H1 (cell line): ENCODE measurements around the gene CALM1. TPM values are rescaled to one million over a fixed set of nuclear protein-coding genes. Genes with fewer than 3 reads are reported as not detected.

Source experiments
- CTCF ChIA-PET: fragments of 300-600 bp; sonication (Branson Sonifier 250); formaldehyde crosslinking; loops from one replicate; lab custom pipeline; 2021; ENCODE audit not compliant: partially characterized antibody; lab: Charles Lee
- POLR2A ChIA-PET: fragments of 300-600 bp; sonication (Branson Sonifier 250); formaldehyde crosslinking; loops from one replicate; lab custom pipeline; 2021; ENCODE audit warnings: inconsistent platforms; ENCODE audit not compliant: partially characterized antibody; lab: Charles Lee
- DNase-seq, 2 experiments: peaks; one replicate each; pipeline versions ENCODE4 v3.0.0 to v3.0.0-alpha.2; 2010 to 2022; ENCODE audit warnings: low spot score in 2 of 2, low read depth in 1 of 2, mixed read lengths in 1 of 2
- FAIRE-seq: peaks from 2 replicates; lab custom pipeline; 2011; peaks lifted over from hg19 to GRCh38; lab: Jason Lieb, UNC
- H2AFZ ChIP-seq: 2 replicates; pipeline ENCODE4 v1.8.1; 2012; ENCODE audit warnings: low read length, inconsistent platforms
- H2AK5ac ChIP-seq: 2 replicates; pipeline ENCODE4 v1.6.1; 2013; ENCODE audit warnings: low read depth, low read length
- H2BK120ac ChIP-seq: replicated peaks from 2 replicates; pipeline ENCODE3; 2013; ENCODE audit warnings: low read depth, low read length, inconsistent platforms
- H2BK12ac ChIP-seq: 2 replicates; pipeline ENCODE4 v1.6.1; 2013; ENCODE audit warnings: low read depth, low read length
- H2BK15ac ChIP-seq: 2 replicates; pipeline ENCODE4 v1.6.1; 2013; ENCODE audit warnings: low read length
- H2BK20ac ChIP-seq: 2 replicates; pipeline ENCODE4 v1.6.1; 2013; ENCODE audit warnings: low read length
- H2BK5ac ChIP-seq: 2 replicates; pipeline ENCODE4 v1.6.1; 2013; ENCODE audit warnings: low read depth, low read length
- H3K14ac ChIP-seq: 2 replicates; pipeline ENCODE4 v1.6.1; 2013; ENCODE audit warnings: inconsistent platforms; ENCODE audit not compliant: insufficient read length
- H3K18ac ChIP-seq: 2 replicates; pipeline ENCODE4 v1.6.1; 2013; ENCODE audit warnings: low read length; ENCODE audit errors: extremely low read depth
- H3K23ac ChIP-seq: 2 replicates; pipeline ENCODE4 v1.6.1; 2013; ENCODE audit warnings: inconsistent platforms; ENCODE audit not compliant: insufficient read length
- H3K23me2 ChIP-seq: 2 replicates; pipeline ENCODE4 v1.6.1; 2013; ENCODE audit warnings: low read depth, low read length
- H3K27ac ChIP-seq: 2 replicates; pipeline ENCODE4 v1.6.1; 2011; ENCODE audit warnings: low read depth, low read length, inconsistent platforms
- H3K27me3 ChIP-seq, 4 experiments: replicated peaks in 1 of 4; 1 replicate in 1 of 4; 2 replicates in 3 of 4; pipeline versions ENCODE4 v1.6.1 to v1.8.1; 2011 to 2013; ENCODE audit warnings: low read length in 3 of 4, mild to moderate bottlenecking in 3 of 4, inconsistent platforms in 2 of 4, mixed read lengths in 2 of 4, moderate library complexity in 1 of 4; ENCODE audit not compliant: control insufficient read depth in 3 of 4, insufficient read depth in 3 of 4; ENCODE audit errors: extremely low read depth in 1 of 4
- H3K36me3 ChIP-seq, 4 experiments: 2 replicates each; pipeline versions ENCODE4 v1.6.1 to v1.8.1; 2011 to 2013; ENCODE audit warnings: mild to moderate bottlenecking in 4 of 4, low read length in 3 of 4, moderate library complexity in 2 of 4, control low read depth in 1 of 4, inconsistent platforms in 1 of 4; ENCODE audit not compliant: insufficient read depth in 4 of 4, control insufficient read depth in 2 of 4
- H3K4ac ChIP-seq: replicated peaks from 2 replicates; pipeline ENCODE3; 2013; ENCODE audit warnings: low read length, low read depth, mixed read lengths, inconsistent platforms; ENCODE audit not compliant: insufficient read length
- H3K4me1 ChIP-seq, 4 experiments: replicated peaks in 1 of 4; 1 replicate in 1 of 4; 2 replicates in 3 of 4; pipeline versions ENCODE4 v1.6.1 to v1.8.1; 2011 to 2013; ENCODE audit warnings: low read length in 3 of 4, inconsistent platforms in 2 of 4, mixed read lengths in 1 of 4; ENCODE audit not compliant: insufficient read depth in 4 of 4, control insufficient read depth in 3 of 4
- H3K4me2 ChIP-seq, 2 experiments: 2 replicates each; pipeline versions ENCODE4 v1.6.1 to v1.8.1; 2011 to 2013; ENCODE audit warnings: low read depth in 2 of 2, low read length in 2 of 2, control low read depth in 1 of 2, inconsistent platforms in 1 of 2, mild to moderate bottlenecking in 1 of 2; ENCODE audit not compliant: insufficient read depth in 1 of 2
- H3K4me3 ChIP-seq, 4 experiments: fragments of 200-600, 300-600 bp in 1 of 4; sonication (generic), shearing (Covaris generic), sonication (Bioruptor Twin) in 1 of 4; 2 replicates each; pipeline versions ENCODE4 v1.5.1 to v1.8.1; 2011 to 2016; ENCODE audit warnings: low read length in 4 of 4, low read depth in 3 of 4, control low read depth in 2 of 4, inconsistent platforms in 2 of 4, mild to moderate bottlenecking in 2 of 4, mixed read lengths in 1 of 4, moderate library complexity in 1 of 4; ENCODE audit not compliant: insufficient read depth in 2 of 4; ENCODE audit errors: extremely low read depth in 1 of 4
- H3K56ac ChIP-seq: replicated peaks from 2 replicates; pipeline ENCODE3; 2013; ENCODE audit warnings: low read depth, mild to moderate bottlenecking, mixed read lengths, low read length, inconsistent platforms; ENCODE audit not compliant: insufficient read length
- H3K79me1 ChIP-seq: 2 replicates; pipeline ENCODE4 v1.6.1; 2013; ENCODE audit warnings: low read depth, low read length, control low read depth
- H3K79me2 ChIP-seq, 2 experiments: 2 replicates each; pipeline versions ENCODE4 v1.6.1 to v1.8.1; 2012 to 2013; ENCODE audit warnings: low read length in 2 of 2, mild to moderate bottlenecking in 2 of 2, inconsistent platforms in 1 of 2; ENCODE audit not compliant: insufficient read depth in 2 of 2, control insufficient read depth in 1 of 2
- H3K9ac ChIP-seq, 4 experiments: replicated peaks in 1 of 4; 1 replicate in 1 of 4; 2 replicates in 3 of 4; pipeline versions ENCODE4 v1.6.1 to v1.8.1; 2011 to 2013; ENCODE audit warnings: low read depth in 3 of 4, low read length in 3 of 4, control low read depth in 2 of 4, mild to moderate bottlenecking in 2 of 4, moderate library complexity in 2 of 4, inconsistent platforms in 1 of 4; ENCODE audit errors: extremely low read depth in 1 of 4
- H3K9me3 ChIP-seq, 2 experiments: 2 replicates each; pipeline versions ENCODE4 v1.6.1 to v1.8.1; 2012 to 2013; ENCODE audit warnings: mild to moderate bottlenecking in 2 of 2, moderate library complexity in 2 of 2, control low read depth in 1 of 2, inconsistent platforms in 1 of 2, low read depth in 1 of 2, low read length in 1 of 2, mixed read lengths in 1 of 2; ENCODE audit not compliant: insufficient read depth in 2 of 2
- H4K20me1 ChIP-seq, 2 experiments: replicated peaks in 1 of 2; 2 replicates each; pipeline versions ENCODE3 to v1.8.1; 2011 to 2013; ENCODE audit warnings: inconsistent platforms in 2 of 2, low read length in 2 of 2, mild to moderate bottlenecking in 1 of 2; ENCODE audit not compliant: insufficient read depth in 2 of 2, control insufficient read depth in 1 of 2
- H4K5ac ChIP-seq: 2 replicates; pipeline ENCODE4 v1.6.1; 2013; ENCODE audit warnings: low read length, low read depth, mixed read lengths, inconsistent platforms; ENCODE audit not compliant: insufficient read length
- H4K8ac ChIP-seq: 2 replicates; pipeline ENCODE4 v1.8.0; 2013; ENCODE audit warnings: mild to moderate bottlenecking, moderate library complexity, low read length, inconsistent platforms; ENCODE audit not compliant: insufficient read depth; ENCODE audit errors: extremely low read depth
- H4K91ac ChIP-seq: replicated peaks from 2 replicates; pipeline ENCODE3; 2013; ENCODE audit warnings: low read length, mixed read lengths, inconsistent platforms; ENCODE audit not compliant: insufficient read length
- BACH1 ChIP-seq: IDR thresholded peaks from 2 replicates; pipeline ENCODE4 v1.6.1; 2012; ENCODE audit warnings: low read length, improper control_type of control experiment
- CHD1 ChIP-seq: IDR thresholded peaks from 2 replicates; pipeline ENCODE4 v1.6.1; 2012; ENCODE audit warnings: low read depth, low read length, improper control_type of control experiment
- SP4 ChIP-seq: IDR thresholded peaks from 2 replicates; pipeline ENCODE4 v1.6.1; 2012; ENCODE audit warnings: low read length, inconsistent platforms
- WGBS, 2 experiments: shearing (Covaris generic) in 1 of 2; methylation state at CpG; one replicate each; pipeline versions ENCODE4 v1.1.6 to v1.1.7; 2013 to 2015; ENCODE audit warnings: low lambda C conversion rate in 2 of 2, mixed read lengths in 2 of 2, inconsistent platforms in 1 of 2, low coverage in 1 of 2, missing lambda C conversion rate in 1 of 2; ENCODE audit not compliant: insufficient replicate concordance in 2 of 2, insufficient coverage in 1 of 2, insufficient read length in 1 of 2; ENCODE audit errors: extremely low coverage in 1 of 2, missing lambda C conversion rate in 1 of 2; 5-methylcytosine and 5-hydroxymethylcytosine counted together
- polyA plus RNA-seq, 7 experiments: library from polyadenylated mRNA; depleted of rRNA in 3 of 7; stranded (reverse) in 5 of 7; unstranded in 2 of 7; fragments of >200 nt in 5 of 7; fragments of 200-250 nt in 2 of 7; gene quantifications; 1 replicate in 5 of 7; 2 replicates in 1 of 7; 4 replicates in 1 of 7; pipeline versions ENCODE4 v1.2.1 to v1.2.3, GENCODE V29; 2011 to 2013; ENCODE audit warnings: missing spikeins in 2 of 7, mixed read lengths in 2 of 7
- total RNA-seq: library from RNA; stranded (reverse); fragmentation: NEBNext Ultra II Directional; extraction: Animal tissue kit (Norgen Biotek cat#: 25700); gene quantifications from 2 replicates; pipeline ENCODE4 v1.2.1, GENCODE V29; 2021

Gene CALM1
- total and polyA plus RNA-seq, 2 of the 8 experiments (the other 6 are each of a cell fraction or from before 2014, with no cell fraction given), result 285 to 422 TPM

DNA sequence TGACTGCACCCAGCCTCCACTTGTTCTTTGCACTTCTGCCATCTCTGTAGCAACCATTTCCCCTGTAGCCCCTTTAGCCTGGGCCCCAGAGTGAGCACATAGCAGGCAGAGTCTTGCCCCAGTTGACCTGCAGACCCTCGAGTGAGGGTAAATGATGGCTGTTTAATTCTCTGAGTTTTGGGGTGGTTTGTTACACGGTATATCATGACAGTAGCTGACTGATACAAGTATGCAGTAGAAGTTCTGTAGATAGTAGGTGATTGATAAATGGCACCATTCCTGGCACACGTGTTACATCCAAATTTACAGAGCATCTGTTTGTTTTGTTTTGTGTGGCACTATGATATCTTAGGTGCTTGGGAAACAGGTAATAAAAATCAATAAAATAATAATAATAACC lies 32.4 kb downstream of the CALM1 start:
- no peak overlapping the region for H2BK12ac ChIP-seq
- H2BK15ac ChIP-seq, result no peak overlapping the region
- H3K9me3 ChIP-seq, result no peaks in the 10 kb centered on the region; a peak in 1 of 4 replicates
- no peaks in the 10 kb centered on the region for H3K79me2 ChIP-seq
- ChIA-PET CTCF (interaction anchor here (1.1 to 2.2 kb wide), 2 partner anchors 19 to 234 kb away, joined by 3 to 7 read pairs; no protein-coding TSS in a partner anchor), POLR2A (interaction anchor here (1.2 to 1.5 kb wide), 2 partner anchors 14 to 25 kb away, joined by 3 to 5 read pairs; no protein-coding TSS in a partner anchor)
- no peak overlapping the region for H3K23ac ChIP-seq
- WGBS, 2 experiments, result 90% methylated on average over 3 of the region's 3 CpGs; no CpG with 5 or more reads in 1 of the 2 experiments
- no peak overlapping the region for H2BK20ac ChIP-seq
- H2AK5ac ChIP-seq, result no peak overlapping the region
- peaks cover 0 to 6% (median 3%) of the 10 kb centered on the region in 4 experiments; a peak in 4 of 7 replicates for H3K4me1 ChIP-seq
- H3K56ac ChIP-seq, result no peak overlapping the region
- H4K5ac ChIP-seq, result no peak overlapping the region
- no peak overlapping the region for H2BK120ac ChIP-seq
- no peaks in the 10 kb centered on the region for H3K79me1 ChIP-seq
- no peaks in the 10 kb centered on the region for H4K20me1 ChIP-seq
- H3K27me3 ChIP-seq, result no peaks in the 10 kb centered on the region
- no peak overlapping the region for H3K4me3 ChIP-seq
- no peaks in the 10 kb centered on the region; a peak in 1 of 8 replicates for H3K36me3 ChIP-seq
- no peak overlapping the region for H2BK5ac ChIP-seq
- FAIRE-seq (no peak), DNase-seq (no peak)
- no peak overlapping the region for H3K18ac ChIP-seq
- no peak overlapping the region for H3K9ac ChIP-seq
- H3K14ac ChIP-seq, result no peak overlapping the region
- no peak overlapping the region for H4K91ac ChIP-seq
- no peak overlapping the region for H3K4ac ChIP-seq
- no peak overlapping the region for H3K27ac ChIP-seq
- H3K4me2 ChIP-seq, result no peak overlapping the region
- H3K23me2 ChIP-seq, result no peaks in the 10 kb centered on the region
- H4K8ac ChIP-seq, result no peak overlapping the region
- no peak overlapping the region for H2AFZ ChIP-seq
- no peak for TF ChIP-seq SP4
- TF ChIP-seq CHD1, result no peak
- no peak for TF ChIP-seq BACH1
